MM.1S (cell line): Measurements from ENCODE around the gene TSEN34.
"Not testable (repeated sequence)": the region's sequence is repeated elsewhere in the genome, so short reads cannot be mapped to it uniquely, and the experiment has no call there.

Experiments used
- DNase-seq: peaks from one replicate; pipeline ENCODE4 v3.0.0-alpha.2; 2015
- H2AFZ ChIP-seq: fragments of 300-600 bp; sonication (generic); 2 replicates; pipeline ENCODE4 v1.6.0; 2016; ENCODE audit warnings: antibody characterized with exemption, low read length
- H3F3A ChIP-seq: fragments of 300-600 bp; sonication (generic); 2 replicates; pipeline ENCODE4 v1.6.1; 2016; ENCODE audit warnings: mild to moderate bottlenecking, antibody characterized with exemption, low read length, moderate library complexity, mixed read lengths; ENCODE audit not compliant: insufficient read depth
- H3K27ac ChIP-seq: fragments of 300-600 bp; sonication (generic); 2 replicates; pipeline ENCODE4 v1.5.1; 2016; ENCODE audit warnings: mild to moderate bottlenecking, low read length
- H3K27me3 ChIP-seq: fragments of 300-600 bp; sonication (generic); replicated peaks from 2 replicates; pipeline ENCODE4 v1.6.0; 2016; ENCODE audit warnings: low read length; ENCODE audit not compliant: insufficient read depth
- H3K36me3 ChIP-seq: fragments of 300-600 bp; sonication (generic); replicated peaks from 2 replicates; pipeline ENCODE4 v1.6.1; 2016; ENCODE audit warnings: mild to moderate bottlenecking, low read length, mixed read lengths; ENCODE audit not compliant: insufficient read depth
- H3K4me1 ChIP-seq: fragments of 300-600 bp; sonication (generic); 2 replicates; pipeline ENCODE4 v1.6.1; 2016; ENCODE audit warnings: low read length, mixed read lengths
- H3K4me2 ChIP-seq: fragments of 300-600 bp; sonication (generic); 2 replicates; pipeline ENCODE4 v1.6.0; 2016; ENCODE audit warnings: low read depth, low read length
- H3K4me3 ChIP-seq: fragments of 300-600 bp; sonication (generic); 2 replicates; pipeline ENCODE4 v1.5.1; 2016; ENCODE audit warnings: low read length, mixed read lengths
- H3K79me2 ChIP-seq: fragments of 300-600 bp; sonication (generic); 2 replicates; pipeline ENCODE4 v1.6.1; 2016; ENCODE audit warnings: mixed run types, low read length, mixed read lengths
- H3K9ac ChIP-seq: fragments of 300-600 bp; sonication (generic); 2 replicates; pipeline ENCODE4 v1.6.1; 2016; ENCODE audit warnings: low read length, mixed read lengths
- H3K9me2 ChIP-seq: fragments of 300-600 bp; sonication (generic); replicated peaks from 2 replicates; pipeline ENCODE4 v1.6.1; 2016; ENCODE audit warnings: mild to moderate bottlenecking, low read length, mixed read lengths; ENCODE audit not compliant: insufficient read depth
- H3K9me3 ChIP-seq: fragments of 300-600 bp; sonication (generic); replicated peaks from 2 replicates; pipeline ENCODE4 v1.6.1; 2016; ENCODE audit warnings: mild to moderate bottlenecking, low read length, mixed read lengths; ENCODE audit not compliant: insufficient read depth
- H4K20me1 ChIP-seq: fragments of 300-600 bp; sonication (generic); 2 replicates; pipeline ENCODE4 v1.6.1; 2016; ENCODE audit warnings: mild to moderate bottlenecking, low read length, moderate library complexity, mixed read lengths; ENCODE audit not compliant: insufficient read depth

Gene TSEN34

DNA sequence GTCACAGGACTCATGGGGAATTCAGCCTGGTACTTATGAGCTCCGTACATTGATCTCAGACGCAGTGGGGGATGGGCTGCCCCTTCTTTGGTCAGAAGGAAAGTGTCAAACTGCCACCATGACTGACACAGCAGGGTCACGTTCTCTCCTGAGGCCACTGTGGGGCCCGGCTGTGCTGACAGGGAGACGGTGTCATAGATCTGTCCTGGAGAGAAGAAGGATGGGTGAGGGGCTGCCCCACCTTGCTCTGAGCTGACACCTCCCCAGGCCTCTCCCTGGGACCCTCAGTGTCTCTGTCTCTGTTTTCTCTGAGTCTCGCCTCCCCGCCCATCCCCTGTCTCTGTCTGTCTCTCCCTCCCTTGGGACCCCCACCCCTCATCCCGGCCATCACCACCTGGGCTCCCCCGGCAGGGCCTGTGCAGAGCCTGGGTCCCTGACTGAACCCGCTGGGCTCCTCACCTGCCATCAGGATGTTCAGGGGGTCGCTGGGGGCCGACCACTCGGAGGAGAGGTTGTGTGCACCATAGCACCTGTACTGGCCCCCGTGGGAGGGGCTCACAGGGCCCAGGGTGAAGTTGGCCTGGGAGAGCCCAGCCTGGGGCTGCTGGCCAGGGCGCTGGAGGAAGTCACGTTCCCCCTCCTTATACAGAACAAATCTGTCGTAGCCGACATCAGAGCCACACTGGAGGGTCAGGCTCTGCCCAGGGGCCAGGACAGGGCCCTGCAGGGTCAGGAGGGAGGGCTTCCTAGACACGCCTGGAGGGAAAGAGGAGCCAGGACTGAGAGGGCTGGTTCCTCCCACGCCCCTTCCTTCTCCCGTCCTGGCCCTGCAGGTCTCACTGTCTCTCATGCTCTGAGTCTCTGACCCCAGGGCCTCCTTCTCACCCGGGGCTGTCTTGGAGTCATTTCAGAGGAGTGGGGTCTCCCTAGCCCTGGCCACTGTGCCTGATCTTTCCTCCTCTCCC is 49.5 kb downstream of the TSEN34 start:
- H3K27me3 ChIP-seq, H3K27ac ChIP-seq, H3F3A ChIP-seq, DNase-seq, H3K36me3 ChIP-seq, H3K4me1 ChIP-seq, H3K9me2 ChIP-seq, H3K79me2 ChIP-seq, H3K4me3 ChIP-seq, H3K4me2 ChIP-seq, H3K9me3 ChIP-seq, H4K20me1 ChIP-seq, H3K9ac ChIP-seq, H2AFZ ChIP-seq: not testable (repeated sequence)

GRCh38 chr19:54242234-54242633 is 51.1 kb downstream of the TSEN34 start:
- not testable (repeated sequence) for DNase-seq, H2AFZ ChIP-seq, H3K9me2 ChIP-seq, H3K79me2 ChIP-seq, H3K36me3 ChIP-seq, H4K20me1 ChIP-seq, H3K9ac ChIP-seq, H3K9me3 ChIP-seq, H3K27me3 ChIP-seq, H3F3A ChIP-seq, H3K4me2 ChIP-seq, H3K27ac ChIP-seq, H3K4me1 ChIP-seq, H3K4me3 ChIP-seq

GRCh38 chr19:54242646-54243045 is 51.5 kb downstream of the TSEN34 start, which contains the start of gene LILRA6:
Gene LILRA6, minus strand, starts transcription at chr19:54242790.
- H3K9ac ChIP-seq, H3K4me2 ChIP-seq, H3F3A ChIP-seq: not testable (repeated sequence)

DNA sequence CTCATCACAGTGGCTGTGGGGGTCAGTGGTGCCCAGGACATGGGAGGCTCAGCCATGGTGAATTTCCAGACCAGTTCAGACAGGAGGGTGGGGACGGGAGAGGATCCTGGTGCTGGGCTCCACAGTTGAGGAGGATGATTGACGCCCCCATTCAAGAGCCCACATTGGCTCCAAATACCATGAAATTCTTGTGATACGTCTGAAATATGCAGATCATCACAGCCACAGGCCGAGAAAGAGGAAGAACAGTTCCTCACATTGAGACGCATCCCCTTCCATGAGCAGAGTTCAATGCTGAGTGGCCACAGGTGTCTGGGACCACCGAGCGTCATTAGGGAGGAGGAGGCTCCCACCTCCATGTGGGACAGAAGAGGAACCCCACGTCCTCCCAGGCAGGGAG is 52.7 kb downstream of the TSEN34 start:
- not testable (repeated sequence) for H2AFZ ChIP-seq, H3K9ac ChIP-seq, H4K20me1 ChIP-seq, H3K4me2 ChIP-seq, H3K27ac ChIP-seq, H3K27me3 ChIP-seq, H3K4me3 ChIP-seq, H3K79me2 ChIP-seq, H3K9me2 ChIP-seq, DNase-seq, H3K36me3 ChIP-seq, H3K9me3 ChIP-seq
- peaks cover 16% of the 10 kb centered on the region for H3K4me1 ChIP-seq
- peaks cover 16% of the 10 kb centered on the region for H3F3A ChIP-seq

More at GRCh38 chr19:54242646-54243045, 51.5 kb downstream of the TSEN34 start, which contains the start of gene LILRA6:
- H3K9me3 ChIP-seq, H4K20me1 ChIP-seq, H3K36me3 ChIP-seq, H3K27ac ChIP-seq, H3K27me3 ChIP-seq, H3K4me1 ChIP-seq, H3K4me3 ChIP-seq, H2AFZ ChIP-seq, H3K9me2 ChIP-seq, H3K79me2 ChIP-seq, DNase-seq: not testable (repeated sequence)
